22Rv1 (cell line): ENCODE results near the gene EVI5.

Source experiments
- CTCF ChIP-seq: fragments of 450-650 bp; IDR thresholded peaks from 2 replicates; pipeline ENCODE4 v1.5.1; 2017; ENCODE audit warnings: mild to moderate bottlenecking
- ZFX ChIP-seq: fragments of 450-650 bp; IDR thresholded peaks from 2 replicates; pipeline ENCODE4 v1.6.1; 2017; ENCODE audit warnings: antibody characterized with exemption, borderline replicate concordance

DNA sequence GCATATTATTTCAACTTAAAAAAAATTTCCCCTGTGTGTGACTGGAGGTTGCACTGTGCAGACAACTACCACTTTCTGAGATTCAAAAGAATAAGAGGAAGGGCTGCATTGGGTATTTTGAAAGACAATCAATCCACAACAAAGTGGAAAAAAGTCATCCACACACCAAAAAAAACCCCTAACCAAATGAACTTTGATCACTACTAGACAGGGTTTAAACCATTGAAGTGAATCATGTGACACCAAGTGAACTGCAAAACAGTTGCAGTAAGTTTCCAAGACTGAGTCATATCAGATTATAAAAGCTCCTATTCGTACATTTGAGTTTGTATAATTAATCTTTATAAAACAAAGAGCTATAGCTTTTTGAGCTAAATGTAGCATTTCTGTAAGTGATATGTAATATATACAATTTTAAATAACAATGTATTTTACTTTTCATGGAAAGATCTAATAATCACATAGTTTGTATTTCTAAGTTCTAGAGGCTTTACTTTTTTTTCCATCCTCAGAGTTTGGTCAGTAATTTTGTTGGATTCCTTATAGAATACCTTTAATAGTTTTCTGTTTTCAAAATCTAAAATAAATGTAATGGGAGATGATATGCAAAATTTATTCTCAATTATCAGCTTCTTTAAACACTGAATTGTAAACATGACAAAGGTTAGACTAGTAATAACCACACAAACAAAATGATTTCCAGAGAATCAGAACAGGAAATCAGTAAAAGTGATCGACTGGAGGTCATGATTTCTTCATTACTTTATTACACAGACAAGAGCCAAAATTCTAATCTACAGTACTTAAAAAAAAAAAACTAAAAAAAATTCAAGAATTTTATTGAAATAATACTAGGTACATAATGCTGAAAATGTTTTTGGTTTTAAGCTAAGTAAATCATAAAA is 247.7 kb downstream of the EVI5 start:
- TF ChIP-seq CTCF, result no peak
- no peak for TF ChIP-seq ZFX
